CD4-positive, alpha-beta T cell treated with Interleukin-6 for 4 hours (primary cell): ENCODE measurements around the gene GABARAPL1.
A peak's percentile ranks its signal among the peaks of the same experiment; 100 is the strongest.
"Not testable (repeated sequence)": the region's sequence is repeated elsewhere in the genome, so short reads cannot be mapped to it uniquely, and the experiment has no call there.

Source experiments
- DNase-seq: peaks from one replicate; pipeline ENCODE4 v3.0.0-alpha.2; 2020; ENCODE audit warnings: mixed read lengths

Gene GABARAPL1

GRCh38 chr12:10212739-10213131, at the start of gene GABARAPL1:
TSS of gene GABARAPL1 (plus strand) at chr12:10212877. CDS start at chr12:10213130, 253 bp downstream.
- peak; percentile 81 for DNase-seq

GRCh38 chr12:10163084-10163483, 49.6 kb upstream of the GABARAPL1 start:
- DNase-seq: no peak

GRCh38 chr12:10165421-10165820, 47.3 kb upstream of the GABARAPL1 start:
- no peak for DNase-seq

DNA sequence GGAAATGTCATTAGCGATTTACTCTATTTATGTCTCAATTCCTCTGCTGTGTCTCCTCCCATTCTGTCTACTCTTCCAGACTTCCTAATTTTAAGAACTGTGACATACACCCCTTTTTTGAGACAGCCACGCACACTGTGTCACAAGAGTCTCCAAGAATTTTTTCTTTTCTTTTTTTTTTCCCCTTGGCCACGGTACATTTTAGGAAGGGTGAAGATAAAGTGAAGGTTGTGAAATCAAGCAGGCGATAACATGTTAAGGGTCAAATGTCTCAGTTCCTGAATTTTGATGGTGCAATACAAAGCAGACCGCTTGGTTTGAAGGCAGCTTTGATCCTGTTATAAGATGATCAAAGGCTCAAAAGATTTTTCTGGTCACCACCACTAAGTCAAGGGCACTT, 45.1 kb upstream of the GABARAPL1 start:
- no peak for DNase-seq

DNA sequence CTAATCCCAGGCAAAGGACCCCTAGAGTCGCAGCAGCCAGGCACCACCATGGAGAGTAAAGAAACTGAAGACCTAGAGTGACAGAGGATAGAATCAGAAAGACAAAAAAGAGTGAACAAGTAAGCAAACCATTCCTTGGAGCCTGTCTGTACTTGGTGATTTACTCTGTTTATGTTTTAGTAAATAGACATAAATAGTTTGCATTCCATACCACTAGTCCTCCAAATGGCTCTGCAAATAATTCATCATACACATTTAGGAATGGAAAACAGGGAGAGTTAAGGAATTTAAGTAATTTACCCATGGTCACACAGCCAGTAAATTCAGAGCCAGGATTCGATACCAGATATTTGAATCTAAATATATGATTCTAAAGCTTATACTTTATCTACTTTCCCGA, 43.6 kb upstream of the GABARAPL1 start:
- DNase-seq: no peak

GRCh38 chr12:10170216-10170615, 42.5 kb upstream of the GABARAPL1 start:
- DNase-seq: no peak

DNA sequence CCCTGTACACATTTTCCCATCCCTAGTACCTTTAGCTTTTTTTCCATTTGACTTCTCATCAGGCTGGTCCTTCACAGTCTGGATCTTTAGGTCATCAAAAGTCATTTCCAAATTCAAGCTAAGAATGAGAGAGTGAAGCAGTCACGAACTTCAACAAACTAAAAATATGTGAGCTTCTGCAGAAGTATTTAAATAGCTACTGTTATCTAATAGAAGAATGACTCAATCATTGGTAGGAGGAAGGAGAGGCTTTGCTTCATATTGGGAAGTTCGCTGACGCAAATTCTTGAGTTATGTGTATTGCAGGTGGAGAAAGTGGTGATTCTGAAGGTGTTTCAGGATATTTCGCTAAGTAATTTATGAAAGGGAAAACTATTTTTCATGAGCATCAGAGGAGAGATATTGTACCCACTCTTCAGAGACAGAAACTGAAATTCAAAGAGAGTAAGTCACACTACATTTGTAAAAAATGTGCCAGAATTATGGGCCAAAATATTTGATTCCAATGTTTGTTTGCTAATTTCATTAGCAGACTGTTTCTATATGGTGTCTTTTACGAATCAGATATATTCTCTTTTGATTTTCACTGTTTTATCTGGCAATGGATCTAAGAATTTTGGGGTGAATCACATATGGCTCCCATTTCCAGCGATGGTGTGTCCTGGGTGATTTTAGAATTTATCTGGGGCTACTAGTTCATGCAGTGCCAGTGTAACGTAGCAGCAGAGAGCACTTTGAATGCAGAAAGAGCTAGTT, 40.5 kb upstream of the GABARAPL1 start, which contains the start of gene OLR1:
OLR1 (minus strand) TSS at position 160 of the 756 bp plus-strand sequence; CDS start at position 105, 55 bp downstream.
- DNase-seq: no peak

- DNase-seq: no peak
Measured at GRCh38 chr12:10174986-10175614, 37.6 kb upstream of the GABARAPL1 start.

- no peak for DNase-seq
Measured at GRCh38 chr12:10175846-10176636, 36.6 kb upstream of the GABARAPL1 start.

- no peak for DNase-seq
Measured at GRCh38 chr12:10178821-10179220, 33.9 kb upstream of the GABARAPL1 start, which contains the start of gene TMEM52B. TSS of gene TMEM52B (plus strand) at chr12:10179032. CDS start at chr12:10179575, 543 bp downstream.

- no peak for DNase-seq
Measured at GRCh38 chr12:10179776-10180181, 32.9 kb upstream of the GABARAPL1 start.

DNA sequence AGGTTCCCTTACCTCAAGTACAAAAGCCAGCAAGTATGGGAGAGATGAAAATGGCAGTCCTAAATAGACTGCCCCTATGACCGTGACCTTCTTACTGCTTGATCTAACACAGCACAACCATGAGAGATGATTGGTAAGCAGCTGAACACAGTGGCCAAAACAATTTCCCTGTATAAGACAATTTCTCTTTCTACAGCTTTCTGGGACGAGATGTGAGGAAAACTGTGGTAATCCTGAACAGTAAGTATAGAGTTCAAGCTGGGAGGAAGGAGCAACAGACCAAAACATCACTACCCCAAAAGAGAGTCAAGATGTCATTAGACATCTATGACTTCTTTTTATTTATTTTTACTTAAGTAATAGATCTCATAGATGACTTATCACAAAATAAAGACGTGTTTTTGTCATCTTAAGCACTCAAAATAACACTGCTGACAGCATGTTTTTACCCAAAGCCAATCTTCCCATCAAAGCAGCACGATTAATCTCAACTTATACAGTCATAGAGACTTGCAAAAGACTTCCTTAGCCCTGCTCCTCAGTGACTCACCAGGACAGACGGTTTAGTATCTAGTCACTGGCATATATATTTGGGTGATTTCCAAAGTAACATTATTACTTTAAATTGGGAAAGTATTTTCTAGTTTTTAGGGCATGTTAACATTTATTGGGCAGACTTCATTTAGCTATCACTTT, 30.2 kb upstream of the GABARAPL1 start:
- DNase-seq: no peak

DNA sequence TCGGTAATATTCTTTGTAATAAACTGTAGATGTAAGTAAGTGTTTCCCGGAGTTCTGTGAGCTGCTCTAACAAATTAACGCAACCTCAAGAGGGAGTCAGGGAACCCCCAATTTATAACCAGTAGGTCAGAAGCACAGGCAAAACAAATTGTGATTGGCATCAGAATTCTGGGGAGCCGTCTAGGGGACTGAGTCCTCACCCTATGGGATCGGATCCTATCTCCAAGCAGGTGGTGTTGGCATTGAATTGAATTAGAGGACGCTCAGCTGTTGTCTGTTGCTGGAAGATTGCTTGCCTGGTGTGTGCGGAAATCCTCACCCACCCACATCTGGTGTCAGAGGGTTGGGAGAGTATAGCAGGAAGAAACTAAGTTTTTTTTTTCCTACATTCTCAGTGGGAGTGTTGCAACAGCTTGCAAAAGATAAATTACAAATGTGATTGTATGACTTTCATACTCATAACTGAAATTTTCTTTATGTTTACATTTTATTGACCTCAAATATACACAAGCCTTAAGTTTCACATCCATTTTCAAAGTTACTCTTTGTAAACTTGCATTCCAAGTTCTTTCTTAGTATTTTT, 28.3 kb upstream of the GABARAPL1 start:
- no peak for DNase-seq

GRCh38 chr12:10186299-10186698, 26.4 kb upstream of the GABARAPL1 start:
- no peak for DNase-seq

DNA sequence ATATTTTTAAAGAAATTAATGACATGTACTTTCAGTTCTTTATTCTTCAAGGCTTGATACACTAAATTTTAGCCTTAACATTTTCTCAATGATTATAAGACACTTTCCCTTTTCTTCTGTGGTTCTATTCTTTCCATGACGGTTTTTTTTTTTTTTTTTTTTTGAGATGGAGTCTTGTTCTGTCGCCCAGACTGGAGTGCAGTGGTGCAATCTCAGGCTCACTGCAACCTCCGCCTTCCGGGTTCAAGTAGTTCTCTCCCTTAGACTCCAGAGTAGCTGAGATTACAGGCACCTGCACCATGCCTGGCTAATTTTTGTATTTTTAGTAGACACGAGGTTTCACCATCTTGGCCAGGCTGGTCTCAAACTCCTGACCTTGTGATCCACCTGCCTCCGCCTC, 25.7 kb upstream of the GABARAPL1 start:
- not testable (repeated sequence) for DNase-seq

- no peak for DNase-seq
Measured at GRCh38 chr12:10189653-10190052, 23.0 kb upstream of the GABARAPL1 start.

DNA sequence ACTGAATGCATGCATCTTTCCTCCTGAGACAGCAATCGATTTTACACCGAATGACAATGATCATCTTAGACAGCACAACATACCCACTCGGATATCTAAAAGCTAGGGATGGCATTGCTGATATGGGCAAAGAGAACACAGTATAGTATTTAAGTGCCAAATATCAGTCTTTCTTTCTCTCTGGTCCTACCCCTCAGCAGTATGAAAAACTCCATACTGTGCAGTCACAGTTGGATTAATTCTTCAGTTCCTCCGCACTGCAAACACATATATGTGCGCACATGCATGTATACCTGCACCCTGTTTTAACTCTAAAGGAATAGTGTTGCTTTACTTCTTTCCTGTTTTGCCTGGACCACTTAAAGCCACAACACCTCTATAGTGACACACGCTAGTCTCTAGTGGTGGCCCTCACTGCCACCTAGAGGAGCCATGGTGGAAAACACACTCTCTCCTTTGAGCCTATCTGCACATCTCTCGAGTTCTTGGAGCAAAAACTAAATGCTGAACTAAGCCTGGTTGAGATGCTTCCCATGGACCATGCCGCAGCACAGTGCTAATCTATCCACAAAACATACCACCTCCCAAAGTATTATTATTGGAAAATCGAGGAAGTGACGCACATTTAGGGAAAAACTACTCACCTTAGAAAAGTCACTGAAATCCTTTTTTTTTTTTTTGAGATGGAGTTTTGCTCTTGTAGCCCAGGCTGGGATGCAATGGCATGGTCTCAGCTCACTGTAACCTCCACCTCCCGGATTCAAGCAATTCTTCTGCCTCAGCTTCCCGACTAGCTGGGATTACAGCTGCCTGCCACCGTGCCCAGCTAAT, 21.9 kb upstream of the GABARAPL1 start:
- peak; percentile 57 for DNase-seq

DNA sequence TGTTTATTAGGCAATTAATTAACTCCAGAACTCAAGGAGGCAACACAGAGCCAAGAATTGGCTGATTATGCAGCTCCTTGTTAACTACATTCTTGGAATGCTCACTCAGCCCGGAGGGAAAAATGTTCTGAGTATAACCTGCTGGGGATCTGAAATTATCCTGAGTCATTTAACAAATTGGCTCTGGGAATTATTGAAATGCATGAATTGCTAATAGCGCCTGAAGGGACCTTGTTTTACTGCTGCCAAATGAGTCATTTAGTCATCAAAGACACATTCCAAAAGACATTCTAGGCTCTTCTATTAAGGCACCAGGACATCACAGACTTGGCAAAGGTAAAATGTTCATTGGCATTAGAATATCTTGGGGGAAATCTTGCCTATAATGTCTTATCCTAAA, 20.8 kb upstream of the GABARAPL1 start:
- no peak for DNase-seq

DNA sequence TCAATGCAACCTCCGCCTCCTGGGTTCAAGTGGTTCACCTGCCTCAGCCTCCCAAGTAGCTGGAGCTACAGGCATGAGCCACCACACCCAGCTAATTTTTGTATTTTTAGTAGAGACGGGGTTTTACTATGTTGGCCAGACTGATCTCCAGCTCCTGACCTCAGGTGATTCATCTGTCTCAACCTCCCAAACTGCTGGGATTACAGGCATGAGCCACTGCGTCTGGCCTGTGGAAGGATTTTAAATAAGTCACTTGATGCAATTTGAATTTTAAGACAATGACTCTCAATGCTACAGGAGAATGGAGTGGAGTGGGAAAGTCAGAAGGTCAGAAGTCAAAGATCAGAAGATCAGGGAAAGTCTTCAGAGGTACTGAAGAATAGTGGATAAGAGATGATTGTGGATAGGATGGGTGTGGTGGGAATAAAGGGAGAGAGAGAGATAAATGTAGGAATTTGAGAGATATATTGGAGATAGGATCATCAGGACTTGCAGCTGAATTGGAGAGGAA, 18.5 kb upstream of the GABARAPL1 start:
- DNase-seq: no peak

GRCh38 chr12:10196210-10196609, 16.5 kb upstream of the GABARAPL1 start:
- DNase-seq: no peak

- no peak for DNase-seq
Measured at GRCh38 chr12:10197879-10198278, 14.8 kb upstream of the GABARAPL1 start.
